ENCODE data around the gene HACL1. TPM values are rescaled to one million over a fixed set of nuclear protein-coding genes. Genes with fewer than 3 reads are reported as not detected.

The HACL1 gene
- total RNA-seq, 6 experiments from 2014 or later, result 28.9 to 37.4 (median 32.9) TPM

DNA sequence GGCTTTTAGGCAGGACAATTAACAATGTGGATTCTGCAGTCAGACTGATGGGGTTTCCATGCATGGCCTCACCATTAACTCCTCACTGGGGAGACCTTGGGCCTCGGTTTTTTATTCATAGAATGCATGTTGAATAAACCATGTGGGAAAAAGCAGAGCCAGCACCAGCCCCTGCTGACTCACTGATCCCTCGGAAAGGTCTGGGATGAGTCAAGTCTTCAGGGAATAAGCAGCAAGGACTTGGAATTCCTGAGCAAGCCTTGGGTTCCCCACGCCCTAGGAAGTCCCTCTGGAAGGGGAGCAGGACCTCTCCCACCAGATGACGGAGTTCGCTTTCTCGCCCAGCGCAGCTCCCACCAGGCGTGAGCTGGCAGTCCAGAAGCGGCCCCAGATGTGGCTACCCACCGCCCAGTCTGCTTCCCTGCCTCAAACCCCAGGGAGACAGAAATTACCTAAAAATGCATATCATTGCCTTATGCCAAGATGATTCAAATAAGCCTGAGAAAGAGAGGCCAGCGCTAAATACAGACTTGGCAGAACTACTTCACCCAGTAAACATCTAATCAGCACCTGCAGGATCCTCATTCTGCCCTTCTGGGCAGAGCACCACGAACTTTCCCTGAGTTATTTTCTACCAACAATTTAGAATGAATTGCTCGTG is 45.6 kb upstream of the HACL1 start:
- DNase-seq (no peak), ATAC-seq (peak in 1 of 4 donors; percentile 54)
- H3K27ac ChIP-seq, result peak overlapping the region in 1 of 3 donors; percentile 6
- WGBS (ENCODE audit: insufficient coverage, low coverage, low lambda C conversion rate, missing lambda C conversion rate), result 66% methylated on average over 7 of the region's 13 CpGs
- TF ChIP-seq, protein P1, sequence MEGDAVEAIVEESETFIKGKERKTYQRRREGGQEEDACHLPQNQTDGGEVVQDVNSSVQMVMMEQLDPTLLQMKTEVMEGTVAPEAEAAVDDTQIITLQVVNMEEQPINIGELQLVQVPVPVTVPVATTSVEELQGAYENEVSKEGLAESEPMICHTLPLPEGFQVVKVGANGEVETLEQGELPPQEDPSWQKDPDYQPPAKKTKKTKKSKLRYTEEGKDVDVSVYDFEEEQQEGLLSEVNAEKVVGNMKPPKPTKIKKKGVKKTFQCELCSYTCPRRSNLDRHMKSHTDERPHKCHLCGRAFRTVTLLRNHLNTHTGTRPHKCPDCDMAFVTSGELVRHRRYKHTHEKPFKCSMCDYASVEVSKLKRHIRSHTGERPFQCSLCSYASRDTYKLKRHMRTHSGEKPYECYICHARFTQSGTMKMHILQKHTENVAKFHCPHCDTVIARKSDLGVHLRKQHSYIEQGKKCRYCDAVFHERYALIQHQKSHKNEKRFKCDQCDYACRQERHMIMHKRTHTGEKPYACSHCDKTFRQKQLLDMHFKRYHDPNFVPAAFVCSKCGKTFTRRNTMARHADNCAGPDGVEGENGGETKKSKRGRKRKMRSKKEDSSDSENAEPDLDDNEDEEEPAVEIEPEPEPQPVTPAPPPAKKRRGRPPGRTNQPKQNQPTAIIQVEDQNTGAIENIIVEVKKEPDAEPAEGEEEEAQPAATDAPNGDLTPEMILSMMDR (IDR thresholded peaks at IDR 0.05), result no peak
- no peak for TF ChIP-seq POLR2A (IDR thresholded peaks at IDR 0.05)
- H3K9me3 ChIP-seq, result no peaks in the 10 kb centered on the region
- peaks cover 0 to 16% (median 0%) of the 10 kb centered on the region in 4 donors for H3K36me3 ChIP-seq
- H3K4me1 ChIP-seq, result no peaks in the 10 kb centered on the region
- intact Hi-C loops (cut with DNase I), result no loop called here
- no peaks in the 10 kb centered on the region for H3K27me3 ChIP-seq
- H3K4me3 ChIP-seq, result no peak overlapping the region

DNA sequence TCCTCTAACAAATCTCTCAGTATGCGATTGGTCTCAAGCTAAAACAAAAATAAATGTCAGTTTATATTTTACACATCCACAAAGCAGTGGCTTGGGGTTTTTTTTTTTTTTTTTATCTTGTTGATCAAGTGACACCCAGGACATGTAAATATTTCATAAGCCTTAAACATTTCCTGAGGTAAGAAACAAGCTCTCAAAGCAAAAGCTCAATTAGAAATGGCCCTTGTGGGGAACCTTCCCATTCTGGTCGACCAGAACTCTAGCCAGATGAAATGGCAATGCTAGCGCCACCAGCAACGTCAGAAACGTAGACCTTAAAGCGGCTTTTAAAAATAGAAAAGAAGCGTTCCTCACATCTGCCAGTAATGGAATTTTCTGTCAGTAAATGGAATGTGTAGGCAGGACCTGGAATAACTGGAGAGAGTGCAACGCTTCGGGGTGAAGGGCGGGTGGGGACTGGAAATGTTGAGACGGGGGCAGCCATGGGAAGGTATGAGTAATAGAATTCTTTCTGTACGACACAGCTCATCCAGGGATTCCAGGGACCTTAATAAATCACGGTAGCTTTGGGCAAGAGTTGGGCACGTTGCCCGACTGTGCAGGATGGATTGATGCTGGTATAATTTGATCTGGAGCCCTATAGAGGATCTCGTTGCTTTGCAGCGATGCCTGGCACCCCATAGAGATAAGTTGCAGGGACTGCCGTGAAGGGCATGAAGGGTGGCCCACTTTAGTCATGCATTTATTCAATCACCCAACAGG is 44.6 kb upstream of the HACL1 start:
- DNase-seq (no peak), ATAC-seq (no peak)
- peaks cover 0 to 16% (median 0%) of the 10 kb centered on the region in 4 donors for H3K36me3 ChIP-seq
- 91% methylated on average over 11 of the region's 18 CpGs for WGBS (ENCODE audit: insufficient coverage, low coverage, low lambda C conversion rate, missing lambda C conversion rate)
- TF ChIP-seq POLR2A (IDR thresholded peaks at IDR 0.05), result no peak
- TF ChIP-seq, protein P1 (IDR thresholded peaks at IDR 0.05), result no peak
- H3K4me3 ChIP-seq, result no peak overlapping the region
- no peak overlapping the region for H3K27ac ChIP-seq
- H3K9me3 ChIP-seq, result no peaks in the 10 kb centered on the region
- no peaks in the 10 kb centered on the region for H3K4me1 ChIP-seq
- intact Hi-C loops (cut with DNase I), result no loop called here
- no peaks in the 10 kb centered on the region for H3K27me3 ChIP-seq

DNA sequence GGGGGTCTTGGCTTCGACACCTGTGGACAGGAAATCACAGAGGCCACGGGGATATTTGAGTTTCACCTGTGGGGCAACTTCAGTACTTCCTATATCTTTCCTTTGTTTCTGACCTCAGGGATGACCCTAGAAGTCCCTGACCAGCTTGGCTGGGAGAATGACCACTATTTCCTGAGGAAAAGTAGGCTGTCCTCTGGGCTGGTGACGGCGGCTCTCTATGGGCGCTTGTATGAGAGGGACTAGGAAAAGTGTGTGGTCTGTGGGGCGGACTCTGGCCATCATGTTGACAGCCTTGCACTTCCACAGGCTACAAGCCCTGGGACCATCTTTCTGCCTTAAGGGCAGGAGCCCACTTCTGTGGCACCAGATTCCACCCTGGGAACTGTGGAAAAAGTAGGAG is 43.9 kb upstream of the HACL1 start:
- TF ChIP-seq, protein P1 (IDR thresholded peaks at IDR 0.05), result no peak
- Histone ChIP-seq H3K27me3 (no peaks in the 10 kb centered on the region), H3K4me1 (no peaks in the 10 kb centered on the region), H3K4me3 (no peak overlapping the region), H3K27ac (no peak overlapping the region), H3K9me3 (no peaks in the 10 kb centered on the region), H3K36me3 (peaks cover 0 to 16% (median 0%) of the 10 kb centered on the region in 4 donors)
- 93% methylated on average over 2 of the region's 6 CpGs for WGBS (ENCODE audit: insufficient coverage, low coverage, low lambda C conversion rate, missing lambda C conversion rate)
- ATAC-seq (no peak), DNase-seq (no peak)
- intact Hi-C loops (cut with DNase I), result no loop called here

DNA sequence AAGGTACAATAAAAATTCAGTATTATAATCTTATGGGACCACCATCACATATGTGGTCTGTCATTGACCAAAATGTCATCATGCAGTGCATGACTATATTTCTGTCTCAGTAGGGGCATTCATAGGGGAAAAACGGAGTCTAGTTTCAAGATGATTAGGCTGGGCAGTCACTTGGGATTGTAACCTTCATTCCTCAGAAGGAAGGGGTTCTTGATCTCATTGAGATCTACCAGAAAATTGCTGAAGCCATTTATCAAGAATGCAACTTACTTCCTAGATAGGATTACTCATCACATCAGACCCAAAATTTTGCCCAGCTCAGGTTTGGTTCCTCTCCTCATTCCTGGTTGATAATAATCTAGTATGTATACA is 37.5 kb upstream of the HACL1 start:
- ATAC-seq, result no peak
- 100% methylated on average over 1 of the region's 1 CpG for WGBS (ENCODE audit: insufficient coverage, low coverage, low lambda C conversion rate, missing lambda C conversion rate)

More for the DNA sequence above, 37.5 kb upstream of the HACL1 start:
- Histone ChIP-seq H3K9me3 (no peaks in the 10 kb centered on the region), H3K4me1 (peaks cover 0 to 9% (median 4%) of the 10 kb centered on the region in 4 donors), H3K27me3 (no peaks in the 10 kb centered on the region), H3K4me3 (no peak overlapping the region), H3K36me3 (peaks cover 0 to 5% (median 0%) of the 10 kb centered on the region in 4 donors), H3K27ac (no peak overlapping the region)
- DNase-seq, result no peak
- intact Hi-C loops (cut with DNase I), result loop anchor here in 1 of 2 donors (10.0 kb wide), 1 partner anchor 606 kb away; no protein-coding TSS in a partner anchor
- TF ChIP-seq POLR2A (IDR thresholded peaks at IDR 0.05), result no peak
- TF ChIP-seq, protein P1 (IDR thresholded peaks at IDR 0.05), result no peak

All from right lobe of liver (tissue), 6 donors.